A673 (cell line): ENCODE measurements around the gene CCDC87. TPM values are rescaled to one million over a fixed set of nuclear protein-coding genes. Genes with fewer than 3 reads are reported as not detected.
"Not testable (repeated sequence)": the region's sequence is repeated elsewhere in the genome, so short reads cannot be mapped to it uniquely, and the experiment has no call there.

Experiments used
- BruUV-seq: library from RNA; stranded (reverse); fragments of 400-500 nt; replicated peaks from 2 replicates; lab custom pipeline; 2021; lab: Mats Ljungman, UMichigan
- CTCF ChIA-PET: fragments of 300-600 bp; sonication (Branson Sonifier 250); formaldehyde crosslinking; loops from one replicate; lab custom pipeline; 2022; ENCODE audit warnings: antibody characterized with exemption; lab: Charles Lee
- POLR2A ChIA-PET: fragments of 300-600 bp; sonication (Branson Sonifier 250); formaldehyde crosslinking; loops from one replicate; lab custom pipeline; 2022; ENCODE audit warnings: antibody characterized with exemption; ENCODE audit not compliant: low non-redundant PET; lab: Charles Lee
- DNase-seq: peaks from one replicate; pipeline ENCODE4 v3.0.0-alpha.2; 2015; ENCODE audit warnings: low spot score
- H3K27ac ChIP-seq: fragments of 200-600 bp; sonication (generic); 2 replicates; pipeline ENCODE4 v1.5.1; 2016; ENCODE audit warnings: mixed run types, low read depth, mild to moderate bottlenecking, mixed read lengths, antibody characterized with exemption, low read length; ENCODE audit not compliant: poor library complexity, severe bottlenecking
- H3K27me3 ChIP-seq: fragments of 200-600 bp; sonication (generic); replicated peaks from 2 replicates; pipeline ENCODE4 v1.6.1; 2017; ENCODE audit warnings: mixed run types, low read depth, mild to moderate bottlenecking, mixed read lengths, antibody characterized with exemption, low read length; ENCODE audit not compliant: insufficient read depth, poor library complexity
- H3K36me3 ChIP-seq: fragments of 200-600 bp; sonication (generic); 2 replicates; pipeline ENCODE4 v1.6.1; 2016; ENCODE audit warnings: mixed run types, mild to moderate bottlenecking, mixed read lengths, antibody characterized with exemption, low read length; ENCODE audit not compliant: insufficient read depth, poor library complexity, severe bottlenecking
- H3K4me1 ChIP-seq: fragments of 200-600 bp; sonication (generic); 2 replicates; pipeline ENCODE4 v1.6.1; 2017; ENCODE audit warnings: mixed run types, mild to moderate bottlenecking, mixed read lengths, antibody characterized with exemption, low read length; ENCODE audit not compliant: insufficient read depth, poor library complexity, severe bottlenecking
- H3K4me3 ChIP-seq: fragments of 200-600 bp; sonication (generic); 2 replicates; pipeline ENCODE4 v1.5.1; 2016; ENCODE audit warnings: low read depth, mixed run types, mild to moderate bottlenecking, mixed read lengths, low read length; ENCODE audit not compliant: poor library complexity, severe bottlenecking
- H3K9me3 ChIP-seq: fragments of 200-600 bp; sonication (generic); 2 replicates; pipeline ENCODE4 v1.6.1; 2016; ENCODE audit warnings: mixed run types, low read depth, mild to moderate bottlenecking, mixed read lengths, antibody characterized with exemption, low read length; ENCODE audit not compliant: poor library complexity, severe bottlenecking
- CTCF ChIP-seq: fragments of 300-800, 200-600 bp; sonication (generic); conservative IDR thresholded peaks from 2 replicates; pipeline ENCODE4 v1.5.1; 2017; ENCODE audit warnings: low read depth, mild to moderate bottlenecking, antibody characterized with exemption, low read length, moderate library complexity, mixed read lengths
- EZH2 ChIP-seq: fragments of 200-600 bp; sonication (generic); IDR thresholded peaks from 2 replicates; pipeline ENCODE4 v1.6.1; 2017; ENCODE audit warnings: borderline replicate concordance, low read depth, mild to moderate bottlenecking, mixed read lengths, antibody characterized with exemption, low read length; ENCODE audit not compliant: poor library complexity, severe bottlenecking
- intact Hi-C: fragments of 100-400 bp; cut with micrococcal nuclease; formaldehyde crosslinking; loops from one replicate; pipeline ENCODE4 v1.10.0; 2022; ENCODE audit not compliant: unreplicated experiment
- total RNA-seq: library from RNA; stranded (reverse); gene quantifications from 2 replicates; pipeline ENCODE4 v1.2.3, GENCODE V29; 2021

The CCDC87 gene
- total RNA-seq, 1 experiment from 2014 or later, result 0.90 TPM

- CTCF ChIA-PET, result no interaction called here
- BruUV-seq, result no TSS peak
These were observed 17.1 kb upstream of the CCDC87 start for GRCh38 chr11:66609721-66610617.

GRCh38 chr11:66607126-66607834, 14.4 kb upstream of the CCDC87 start:
- POLR2A ChIA-PET, result interaction anchor here (0.5 kb wide), 1 partner anchor 35 kb away, joined by 3 read pairs; no protein-coding TSS in a partner anchor

More at GRCh38 chr11:66609721-66610617, 17.1 kb upstream of the CCDC87 start:
- intact Hi-C loops, result no loop called here
- Histone ChIP-seq H3K4me1 (no peaks in the 10 kb centered on the region), H3K36me3 (peaks cover 6% of the 10 kb centered on the region), H3K27ac (no peak overlapping the region), H3K4me3 (no peak overlapping the region), H3K9me3 (no peaks in the 10 kb centered on the region), H3K27me3 (no peaks in the 10 kb centered on the region)
- no peak for TF ChIP-seq CTCF
- TF ChIP-seq EZH2, result no peak
- no peak for DNase-seq
- POLR2A ChIA-PET, result no interaction called here

GRCh38 chr11:66606608-66607007, 13.7 kb upstream of the CCDC87 start:
- BruUV-seq, intact Hi-C loops, H3K9me3 ChIP-seq, CTCF ChIA-PET, DNase-seq, H3K4me3 ChIP-seq, H3K27ac ChIP-seq, H3K4me1 ChIP-seq, H3K27me3 ChIP-seq: not testable (repeated sequence)
- H3K36me3 ChIP-seq, result peaks cover 19% of the 10 kb centered on the region
- POLR2A ChIA-PET, result interaction anchor here (0.5 kb wide), 1 partner anchor 34 kb away, joined by 3 read pairs; no protein-coding TSS in a partner anchor

More at GRCh38 chr11:66607126-66607834, 14.4 kb upstream of the CCDC87 start:
- H3K4me3 ChIP-seq, result no peak overlapping the region
- H3K9me3 ChIP-seq, result no peaks in the 10 kb centered on the region
- intact Hi-C loops, result no loop called here
- H3K27me3 ChIP-seq, result no peaks in the 10 kb centered on the region
- H3K27ac ChIP-seq, result no peak overlapping the region
- CTCF ChIA-PET, result no interaction called here
- H3K36me3 ChIP-seq, result peaks cover 18% of the 10 kb centered on the region
- DNase-seq, result no peak
- no TSS peak for BruUV-seq
- TF ChIP-seq EZH2 (no peak), CTCF (no peak)
- H3K4me1 ChIP-seq, result no peaks in the 10 kb centered on the region
